Endothelial cell of umbilical vein (primary cell): ENCODE data around the gene PTGER4. TPM values are rescaled to one million over a fixed set of nuclear protein-coding genes. Genes with fewer than 3 reads are reported as not detected.

Experiments used
- BruUV-seq: library from RNA; stranded (reverse); fragments of 400-500 nt; replicated peaks from 2 replicates; lab custom pipeline; 2021; lab: Mats Ljungman, UMichigan
- CTCF ChIA-PET: fragments of 300-600, 350-600 bp; sonication (Branson Sonifier 250); formaldehyde crosslinking; loops from one replicate; lab custom pipeline; 2021; ENCODE audit warnings: antibody characterized with exemption, inconsistent platforms; lab: Charles Lee
- POLR2A ChIA-PET: fragments of 300-600, 350-600 bp; sonication (Branson Sonifier 250); formaldehyde crosslinking; loops from one replicate; lab custom pipeline; 2021; ENCODE audit warnings: antibody characterized with exemption, inconsistent platforms; lab: Charles Lee
- DNase-seq: peaks from one replicate; pipeline ENCODE4 v3.0.0-alpha.2; 2011; ENCODE audit warnings: low read depth, low spot score
- FAIRE-seq: peaks from 2 replicates; lab custom pipeline; 2011; peaks lifted over from hg19 to GRCh38; lab: Jason Lieb, UNC
- H2AFZ ChIP-seq: 2 replicates; pipeline ENCODE4 v1.6.0; 2012; ENCODE audit warnings: low read depth, low read length, control low read depth, inconsistent platforms
- H3K27ac ChIP-seq: 2 replicates; pipeline ENCODE4 v1.5.1; 2011; ENCODE audit warnings: low read depth, mild to moderate bottlenecking, control low read depth, low read length, moderate library complexity; ENCODE audit not compliant: insufficient read depth
- H3K27me3 ChIP-seq, 2 experiments: 2 replicates each; pipeline versions ENCODE4 v1.6.0 to v1.6.1; 2011; ENCODE audit warnings: low read length in 2 of 2, mixed read lengths in 1 of 2; ENCODE audit not compliant: control insufficient read depth in 2 of 2, insufficient read depth in 2 of 2
- H3K36me3 ChIP-seq, 2 experiments: 2 replicates in 1 of 2; 3 replicates in 1 of 2; pipeline ENCODE4 v1.5.1; 2011; ENCODE audit warnings: low read length in 2 of 2, mild to moderate bottlenecking in 1 of 2, moderate library complexity in 1 of 2; ENCODE audit not compliant: control insufficient read depth in 2 of 2, insufficient read depth in 2 of 2; ENCODE audit errors: extremely low read depth in 1 of 2
- H3K4me1 ChIP-seq: 3 replicates; pipeline ENCODE4 v1.5.1; 2011; ENCODE audit warnings: mild to moderate bottlenecking, low read length; ENCODE audit not compliant: control insufficient read depth, insufficient read depth; ENCODE audit errors: extremely low read depth
- H3K4me2 ChIP-seq: 2 replicates; pipeline ENCODE4 v1.6.1; 2011; ENCODE audit warnings: low read length, control low read depth, mixed read lengths; ENCODE audit not compliant: insufficient read depth
- H3K4me3 ChIP-seq, 3 experiments: fragments of 200-600 bp in 1 of 3; sonication (generic), shearing (Covaris generic) in 1 of 3; replicated peaks in 1 of 3; 2 replicates each; pipeline ENCODE4 v1.5.1; 2011 to 2016; ENCODE audit warnings: control low read depth in 3 of 3, low read length in 3 of 3, mild to moderate bottlenecking in 2 of 3, inconsistent platforms in 1 of 3, low read depth in 1 of 3, moderate library complexity in 1 of 3; ENCODE audit not compliant: insufficient read depth in 1 of 3
- H3K79me2 ChIP-seq: 2 replicates; pipeline ENCODE4 v1.6.0; 2012; ENCODE audit warnings: low read length, inconsistent platforms; ENCODE audit not compliant: control insufficient read depth, insufficient read depth
- H3K9ac ChIP-seq: replicated peaks from 2 replicates; pipeline ENCODE3; 2011; ENCODE audit warnings: low read length, control low read depth; ENCODE audit not compliant: insufficient read depth; ENCODE audit errors: extremely low read depth
- H3K9me1 ChIP-seq: replicated peaks from 3 replicates; pipeline ENCODE4 v1.6.0; 2011; ENCODE audit warnings: mild to moderate bottlenecking, low read length; ENCODE audit not compliant: control insufficient read depth, insufficient read depth; ENCODE audit errors: extremely low read depth
- H3K9me3 ChIP-seq: replicated peaks from 2 replicates; pipeline ENCODE4 v1.5.1; 2012; ENCODE audit warnings: low read length, inconsistent platforms; ENCODE audit not compliant: control insufficient read depth, insufficient read depth
- H4K20me1 ChIP-seq: replicated peaks from 2 replicates; pipeline ENCODE3; 2011; ENCODE audit warnings: mild to moderate bottlenecking, low read length; ENCODE audit not compliant: control insufficient read depth, insufficient read depth; ENCODE audit errors: extremely low read depth
- EZH2 ChIP-seq: IDR thresholded peaks from 2 replicates; pipeline ENCODE4 v1.6.1; 2012; ENCODE audit warnings: borderline replicate concordance, low read depth, mild to moderate bottlenecking, moderate library complexity, low read length, inconsistent platforms; ENCODE audit not compliant: severe bottlenecking
- FOS ChIP-seq: IDR thresholded peaks from 2 replicates; pipeline ENCODE4 v1.6.1; 2011; ENCODE audit warnings: mild to moderate bottlenecking, low read length, moderate library complexity, borderline replicate concordance; ENCODE audit not compliant: insufficient read depth
- GATA2 ChIP-seq: IDR thresholded peaks from 2 replicates; pipeline ENCODE4 v1.7.0; 2011; ENCODE audit warnings: low read depth, mild to moderate bottlenecking, moderate library complexity, mixed read lengths, low read length; ENCODE audit not compliant: insufficient read length, insufficient read depth
- JUN ChIP-seq: IDR thresholded peaks from 2 replicates; pipeline ENCODE4 v1.6.1; 2011; ENCODE audit warnings: borderline replicate concordance, low read depth; ENCODE audit not compliant: insufficient read length, insufficient read depth
- MYC ChIP-seq: IDR thresholded peaks from one replicate; pipeline ENCODE4 v1.6.1; 2011; ENCODE audit warnings: mild to moderate bottlenecking, low read depth, low read length
- POLR2A ChIP-seq: IDR thresholded peaks from 2 replicates; pipeline ENCODE4 v1.6.1; 2012; ENCODE audit warnings: low read depth, mild to moderate bottlenecking, control low read depth, low read length
- POLR2AphosphoS5 ChIP-seq: IDR thresholded peaks from 2 replicates; pipeline ENCODE4 v1.6.1; 2012; ENCODE audit warnings: low read depth, mild to moderate bottlenecking, control low read depth, low read length, moderate library complexity; ENCODE audit not compliant: insufficient read depth
- dilution Hi-C: fragments of 300-500 bp; cut with MboI; formaldehyde crosslinking; loops from one replicate; pipeline ENCODE4 v1.15.0; 2019; ENCODE audit warnings: low sequenced_read_pairs; ENCODE audit not compliant: extremely low pct_ligation_motif_present
- intact Hi-C: fragments of 100-400 bp; cut with micrococcal nuclease; formaldehyde crosslinking; loops from one replicate; pipeline ENCODE4 v1.10.0; 2022
- polyA plus RNA-seq, 4 experiments: library from polyadenylated mRNA; depleted of rRNA in 3 of 4; stranded (reverse) in 3 of 4; unstranded in 1 of 4; fragments of >200 nt; gene quantifications; 2 replicates each; pipeline versions ENCODE4 v1.2.1 to v1.2.3, GENCODE V29; 2011 to 2012; ENCODE audit warnings: missing spikeins in 1 of 4
- total RNA-seq: library from RNA; stranded (reverse); gene quantifications from 2 replicates; pipeline ENCODE4 v1.2.3, GENCODE V29; 2021
- TF ChIP-seq, protein P1 (sequence below), 2 donors: IDR thresholded peaks; 1 replicate in 1 of 2; 2 replicates in 1 of 2; pipeline ENCODE4 v1.5.1; 2011; ENCODE audit warnings: low read length in 2 of 2, mild to moderate bottlenecking in 2 of 2, moderate library complexity in 2 of 2, control low read depth in 1 of 2, inconsistent platforms in 1 of 2, low read depth in 1 of 2; ENCODE audit not compliant: insufficient read depth in 1 of 2; ENCODE audit errors: extremely low read depth in 1 of 2
- TF ChIP-seq, protein P2 (sequence below): IDR thresholded peaks from 2 replicates; pipeline ENCODE4 v1.6.1; 2011; ENCODE audit not compliant: insufficient read depth, insufficient read length

PTGER4 gene
- total and polyA plus RNA-seq, 2 donors (not counting 3 experiments of a cell fraction or from before 2014, with no cell fraction given) = 23.6 to 37.4 TPM

DNA sequence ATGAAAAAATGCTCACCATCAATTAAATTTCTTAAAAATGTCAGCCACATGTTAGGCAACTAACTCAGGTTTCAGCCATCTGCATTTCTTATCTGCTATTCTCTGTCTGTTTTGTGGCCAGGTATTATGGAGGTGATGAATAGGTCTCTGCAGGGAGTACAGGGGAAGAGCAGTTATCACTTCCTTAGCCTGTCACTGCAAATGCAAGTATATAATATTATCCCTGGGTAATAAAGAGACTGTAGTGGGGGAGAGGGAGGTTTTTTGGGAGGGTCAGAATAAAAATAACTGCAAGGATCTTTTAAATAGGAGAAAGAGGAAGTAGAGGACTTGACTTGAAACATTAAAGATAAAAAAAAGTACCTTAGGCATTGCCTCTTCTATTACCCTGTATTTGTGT is 49.6 kb upstream of the PTGER4 start:
- POLR2A ChIA-PET = no interaction called here
- no peaks in the 10 kb centered on the region for H3K9me3 ChIP-seq
- H3K27ac ChIP-seq = no peak overlapping the region
- no peaks in the 10 kb centered on the region for H3K79me2 ChIP-seq
- no peaks in the 10 kb centered on the region for H3K9me1 ChIP-seq
- FAIRE-seq (no peak), DNase-seq (no peak)
- no peaks in the 10 kb centered on the region for H4K20me1 ChIP-seq
- H3K4me2 ChIP-seq = no peak overlapping the region
- no peak overlapping the region for H3K4me3 ChIP-seq
- H2AFZ ChIP-seq = no peak overlapping the region
- H3K4me1 ChIP-seq = no peaks in the 10 kb centered on the region
- TF ChIP-seq POLR2A = no peak
- TF ChIP-seq JUN = no peak
- TF ChIP-seq FOS = no peak
- TF ChIP-seq GATA2 = no peak
- no peak for TF ChIP-seq EZH2
- TF ChIP-seq, protein P1, sequence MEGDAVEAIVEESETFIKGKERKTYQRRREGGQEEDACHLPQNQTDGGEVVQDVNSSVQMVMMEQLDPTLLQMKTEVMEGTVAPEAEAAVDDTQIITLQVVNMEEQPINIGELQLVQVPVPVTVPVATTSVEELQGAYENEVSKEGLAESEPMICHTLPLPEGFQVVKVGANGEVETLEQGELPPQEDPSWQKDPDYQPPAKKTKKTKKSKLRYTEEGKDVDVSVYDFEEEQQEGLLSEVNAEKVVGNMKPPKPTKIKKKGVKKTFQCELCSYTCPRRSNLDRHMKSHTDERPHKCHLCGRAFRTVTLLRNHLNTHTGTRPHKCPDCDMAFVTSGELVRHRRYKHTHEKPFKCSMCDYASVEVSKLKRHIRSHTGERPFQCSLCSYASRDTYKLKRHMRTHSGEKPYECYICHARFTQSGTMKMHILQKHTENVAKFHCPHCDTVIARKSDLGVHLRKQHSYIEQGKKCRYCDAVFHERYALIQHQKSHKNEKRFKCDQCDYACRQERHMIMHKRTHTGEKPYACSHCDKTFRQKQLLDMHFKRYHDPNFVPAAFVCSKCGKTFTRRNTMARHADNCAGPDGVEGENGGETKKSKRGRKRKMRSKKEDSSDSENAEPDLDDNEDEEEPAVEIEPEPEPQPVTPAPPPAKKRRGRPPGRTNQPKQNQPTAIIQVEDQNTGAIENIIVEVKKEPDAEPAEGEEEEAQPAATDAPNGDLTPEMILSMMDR (IDR thresholded peaks at IDR 0.05; ENCODE audit: extremely low read depth in 1 of 2, insufficient read depth in 1 of 2, low read depth in 1 of 2, low read length in 2 of 2) = no peak
- TF ChIP-seq, protein P2, sequence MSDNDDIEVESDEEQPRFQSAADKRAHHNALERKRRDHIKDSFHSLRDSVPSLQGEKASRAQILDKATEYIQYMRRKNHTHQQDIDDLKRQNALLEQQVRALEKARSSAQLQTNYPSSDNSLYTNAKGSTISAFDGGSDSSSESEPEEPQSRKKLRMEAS = no peak
- no peak for TF ChIP-seq POLR2AphosphoS5
- no peak for TF ChIP-seq MYC
- CTCF ChIA-PET = no interaction called here
- intact Hi-C loops = no loop called here
- no peak overlapping the region for H3K9ac ChIP-seq
- H3K36me3 ChIP-seq = no peaks in the 10 kb centered on the region
- dilution Hi-C loops = no loop called here
- H3K27me3 ChIP-seq = no peaks in the 10 kb centered on the region
- no TSS peak for BruUV-seq
